AG10803 (cell line): Measurements from ENCODE around the gene ARHGAP26.

Experiments
- DNase-seq: peaks from one replicate; pipeline ENCODE4 v3.0.0; 2010; ENCODE audit warnings: low read depth
- H3K4me3 ChIP-seq: 2 replicates; pipeline ENCODE4 v1.5.1; 2011; ENCODE audit warnings: mild to moderate bottlenecking, low read length, control low read depth
- CTCF ChIP-seq: conservative IDR thresholded peaks from 2 replicates; pipeline ENCODE4 v1.5.1; 2011; ENCODE audit warnings: mild to moderate bottlenecking, low read length, control low read depth, inconsistent platforms

Gene ARHGAP26

GRCh38 chr5:143037708-143038107 lies 267.5 kb downstream of the ARHGAP26 start:
- DNase-seq = no peak
- no peak for TF ChIP-seq CTCF
- H3K4me3 ChIP-seq = no peak overlapping the region

GRCh38 chr5:143040622-143041021 lies 270.4 kb downstream of the ARHGAP26 start:
- no peak overlapping the region for H3K4me3 ChIP-seq
- TF ChIP-seq CTCF = no peak
- no peak for DNase-seq

GRCh38 chr5:143041461-143041860 lies 271.3 kb downstream of the ARHGAP26 start:
- no peak overlapping the region for H3K4me3 ChIP-seq
- no peak for DNase-seq
- TF ChIP-seq CTCF = no peak

- no peak overlapping the region for H3K4me3 ChIP-seq
- no peak for DNase-seq
- no peak for TF ChIP-seq CTCF
These were observed 272.0 kb downstream of the ARHGAP26 start for GRCh38 chr5:143041972-143042770.

- no peak for TF ChIP-seq CTCF
- no peak overlapping the region for H3K4me3 ChIP-seq
- DNase-seq = no peak
These were observed 274.1 kb downstream of the ARHGAP26 start for GRCh38 chr5:143044265-143044664.

GRCh38 chr5:143045062-143045461 lies 274.9 kb downstream of the ARHGAP26 start:
- no peak overlapping the region for H3K4me3 ChIP-seq
- TF ChIP-seq CTCF = no peak
- DNase-seq = no peak

- H3K4me3 ChIP-seq = no peak overlapping the region
- DNase-seq = no peak
- no peak for TF ChIP-seq CTCF
These were observed 276.1 kb downstream of the ARHGAP26 start for GRCh38 chr5:143046314-143046713.
